Measurements from ENCODE around the gene KCNC3.
"Not testable (repeated sequence)": the region's sequence is repeated elsewhere in the genome, so short reads cannot be mapped to it uniquely, and the experiment has no call there.

The KCNC3 gene

GRCh38 chr19:50352242-50352641, 23.1 kb upstream of the KCNC3 start:
- no peaks in the 10 kb centered on the region for H3K9me3 ChIP-seq (ENCODE audit: control insufficient read depth, insufficient read depth, low read length)
- no CpG with 5 or more reads among the region's 4 CpGs for WGBS (ENCODE audit: insufficient coverage, insufficient read length)
- no peak for DNase-seq (ENCODE audit: low read depth, low spot score)
- H3K4me1 ChIP-seq (ENCODE audit: control insufficient read depth, insufficient read depth, low read length): no peaks in the 10 kb centered on the region
- no peaks in the 10 kb centered on the region for H3K27me3 ChIP-seq (ENCODE audit: control insufficient read depth, insufficient read depth, low read length)
- H3K4me3 ChIP-seq (ENCODE audit: low read length): no peak overlapping the region
- no peak overlapping the region for H3K27ac ChIP-seq (ENCODE audit: low read length)
- no peaks in the 10 kb centered on the region for H3K36me3 ChIP-seq (ENCODE audit: control insufficient read depth, insufficient read depth, low read length)

DNA sequence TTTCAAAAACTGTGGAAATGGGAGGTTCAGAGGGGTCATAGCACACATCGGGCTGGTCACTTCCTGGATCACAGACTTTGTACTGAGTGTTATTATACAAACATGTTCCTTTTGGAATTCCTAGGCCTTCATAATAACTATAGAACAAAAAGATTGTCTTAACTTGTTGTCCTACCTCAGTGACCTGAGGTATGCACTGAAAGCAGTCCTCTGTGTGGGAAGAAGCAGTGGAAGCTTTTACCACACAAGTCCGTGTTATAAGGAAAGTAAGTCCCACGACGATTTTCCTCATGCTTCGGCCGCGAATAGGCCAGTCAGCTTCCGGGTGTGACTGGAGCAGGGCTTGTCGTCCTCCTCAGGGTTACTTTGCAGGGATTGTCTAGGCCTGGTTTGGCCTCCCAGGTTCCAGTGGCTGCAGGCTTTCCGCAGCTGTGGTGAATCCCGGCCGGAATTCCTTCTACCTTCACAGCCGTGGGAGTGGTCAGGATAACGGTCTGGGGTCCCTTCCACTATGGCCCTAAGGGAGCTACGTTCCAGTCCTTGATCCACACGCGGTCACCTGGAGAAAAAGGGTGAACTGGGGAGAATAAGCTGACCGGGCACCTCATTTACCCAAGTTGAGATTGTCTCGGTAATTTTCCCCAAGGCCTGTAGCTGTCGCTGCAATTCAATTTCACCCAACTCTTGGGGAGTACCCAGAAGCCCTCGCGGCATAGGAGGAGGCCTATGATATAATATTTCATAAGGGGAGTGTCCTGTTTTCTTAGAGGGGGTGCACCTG, 20.3 kb upstream of the KCNC3 start:
- DNase-seq (ENCODE audit: low read depth, low spot score): no peak
- no peak overlapping the region for H3K4me3 ChIP-seq (ENCODE audit: low read length)
- H3K36me3 ChIP-seq (ENCODE audit: control insufficient read depth, insufficient read depth, low read length): no peaks in the 10 kb centered on the region
- no peak overlapping the region for H3K27ac ChIP-seq (ENCODE audit: low read length)
- H3K27me3 ChIP-seq (ENCODE audit: control insufficient read depth, insufficient read depth, low read length): no peaks in the 10 kb centered on the region
- no CpG with 5 or more reads among the region's 22 CpGs for WGBS (ENCODE audit: insufficient coverage, insufficient read length)
- peaks cover under 1% of the 10 kb centered on the region; the same call in 1 of the 2 replicates for H3K9me3 ChIP-seq (ENCODE audit: control insufficient read depth, insufficient read depth, low read length)
- H3K4me1 ChIP-seq (ENCODE audit: control insufficient read depth, insufficient read depth, low read length): no peaks in the 10 kb centered on the region

DNA sequence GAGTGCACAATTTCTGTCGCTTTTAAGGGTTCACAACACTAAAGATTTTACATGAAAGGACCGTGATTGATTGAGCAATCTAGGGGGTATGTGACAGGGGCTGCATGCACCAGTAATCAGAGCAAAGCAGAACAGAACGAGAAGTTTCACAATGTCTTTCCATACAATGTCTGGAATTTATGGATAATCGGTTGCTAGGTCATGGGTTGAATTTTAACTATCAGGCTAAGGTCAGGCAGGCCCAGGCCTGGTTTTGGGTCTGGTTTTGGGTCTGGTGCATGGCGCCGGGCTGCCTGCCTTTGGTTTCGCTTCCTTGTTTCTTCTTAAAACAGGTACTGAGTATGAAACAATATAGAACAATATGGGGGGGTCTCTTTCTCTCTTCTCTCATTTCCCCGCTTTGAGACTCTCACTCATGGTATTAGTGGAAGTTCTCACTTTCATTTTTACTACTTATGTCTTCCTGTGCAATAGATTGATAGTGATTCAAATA, 18.0 kb upstream of the KCNC3 start:
- not testable (repeated sequence) for H3K36me3 ChIP-seq (ENCODE audit: control insufficient read depth, insufficient read depth, low read length); H3K4me3 ChIP-seq (ENCODE audit: low read length); DNase-seq (ENCODE audit: low read depth, low spot score); H3K27me3 ChIP-seq (ENCODE audit: control insufficient read depth, insufficient read depth, low read length); H3K9me3 ChIP-seq (ENCODE audit: control insufficient read depth, insufficient read depth, low read length); H3K27ac ChIP-seq (ENCODE audit: low read length); H3K4me1 ChIP-seq (ENCODE audit: control insufficient read depth, insufficient read depth, low read length)
- WGBS (ENCODE audit: insufficient coverage, insufficient read length): no CpG with 5 or more reads among the region's 8 CpGs

DNA sequence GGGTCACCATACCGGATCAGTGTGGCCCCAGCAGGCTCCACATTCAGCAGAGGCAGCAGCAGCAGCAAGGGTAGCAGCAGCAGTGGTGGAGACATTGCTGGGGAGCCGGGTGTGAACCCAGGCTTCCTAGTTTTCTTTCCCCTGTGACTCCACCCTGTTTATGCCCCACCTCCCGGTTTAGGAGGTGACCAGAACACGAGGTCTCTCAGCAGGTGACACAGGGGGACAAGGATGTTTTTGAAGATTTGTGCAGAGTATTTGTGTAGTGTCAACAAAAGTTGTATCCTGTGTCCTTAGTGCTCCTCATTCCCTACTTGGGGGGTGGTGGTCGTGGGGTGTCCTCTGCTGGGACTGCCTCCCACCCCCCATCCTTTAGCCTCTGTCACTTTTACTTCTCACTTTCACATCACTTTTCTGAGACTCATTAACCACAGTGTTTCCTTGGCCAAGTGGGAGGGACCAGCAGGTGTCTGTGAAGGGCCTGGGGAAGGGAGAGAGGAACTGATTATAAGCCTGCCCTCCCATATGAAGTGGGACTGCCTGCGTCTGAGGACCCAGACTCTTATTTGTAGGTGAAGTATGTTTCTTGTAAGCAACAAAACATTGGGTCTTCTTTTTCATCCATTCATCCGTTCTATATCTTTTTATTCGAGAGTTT, 15.6 kb upstream of the KCNC3 start:
- H3K36me3 ChIP-seq (ENCODE audit: control insufficient read depth, insufficient read depth, low read length): no peaks in the 10 kb centered on the region
- DNase-seq (ENCODE audit: low read depth, low spot score): no peak
- no peaks in the 10 kb centered on the region for H3K27me3 ChIP-seq (ENCODE audit: control insufficient read depth, insufficient read depth, low read length)
- peaks cover 4% of the 10 kb centered on the region for H3K9me3 ChIP-seq (ENCODE audit: control insufficient read depth, insufficient read depth, low read length)
- no peak overlapping the region for H3K4me3 ChIP-seq (ENCODE audit: low read length)
- no peak overlapping the region for H3K27ac ChIP-seq (ENCODE audit: low read length)
- no peaks in the 10 kb centered on the region for H3K4me1 ChIP-seq (ENCODE audit: control insufficient read depth, insufficient read depth, low read length)
- WGBS (ENCODE audit: insufficient coverage, insufficient read length): no CpG with 5 or more reads among the region's 8 CpGs

DNA sequence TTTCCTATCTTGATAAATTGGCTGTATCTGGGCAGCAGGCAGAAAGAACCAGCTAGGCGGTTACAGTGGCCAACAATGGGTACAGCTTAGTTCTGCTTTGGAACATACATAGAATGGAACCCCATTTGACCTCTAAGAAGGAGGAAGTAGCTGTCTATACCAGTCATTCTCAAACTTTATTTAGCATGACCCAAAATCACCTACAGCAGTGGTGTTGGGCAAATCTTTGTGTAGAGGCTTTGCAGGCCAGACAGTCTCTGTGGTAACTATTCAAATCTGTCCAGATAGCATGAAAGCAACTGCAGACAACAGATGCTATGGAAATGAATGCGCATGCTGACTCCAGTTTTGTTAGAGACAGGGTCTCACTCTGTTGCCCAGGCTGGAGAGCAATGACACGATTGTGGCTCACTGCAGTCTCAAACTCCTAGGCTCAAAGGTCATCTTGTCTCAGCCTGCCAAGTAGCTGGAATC, 12.0 kb upstream of the KCNC3 start:
- Histone ChIP-seq H3K9me3 (ENCODE audit: control insufficient read depth, insufficient read depth, low read length) (peaks cover 4% of the 10 kb centered on the region), H3K27ac (ENCODE audit: low read length) (no peak overlapping the region), H3K36me3 (ENCODE audit: control insufficient read depth, insufficient read depth, low read length) (no peaks in the 10 kb centered on the region), H3K4me1 (ENCODE audit: control insufficient read depth, insufficient read depth, low read length) (no peaks in the 10 kb centered on the region), H3K4me3 (ENCODE audit: low read length) (no peak overlapping the region), H3K27me3 (ENCODE audit: control insufficient read depth, insufficient read depth, low read length) (no peaks in the 10 kb centered on the region)
- WGBS (ENCODE audit: insufficient coverage, insufficient read length): no CpG with 5 or more reads among the region's 3 CpGs
- DNase-seq (ENCODE audit: low read depth, low spot score): no peak

DNA sequence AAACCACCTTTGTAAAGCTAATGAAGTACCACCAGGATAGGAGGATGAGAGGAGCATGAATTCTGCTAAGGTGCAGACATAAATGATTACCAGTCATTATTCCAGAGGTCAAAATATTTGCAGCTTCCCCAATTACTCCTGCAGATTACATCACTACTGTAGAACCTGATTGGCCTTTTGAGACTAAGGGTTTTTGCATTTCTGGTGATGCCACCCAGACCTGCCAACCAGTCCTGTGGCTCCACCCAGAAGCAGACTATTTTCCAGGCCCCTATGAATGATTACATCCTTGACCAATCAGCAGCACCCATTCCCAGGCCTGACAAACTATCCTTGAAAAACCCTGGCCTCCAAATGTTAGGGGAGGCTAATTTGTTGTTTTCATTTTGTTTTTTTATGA, 11.2 kb upstream of the KCNC3 start:
- no peaks in the 10 kb centered on the region for H3K36me3 ChIP-seq (ENCODE audit: control insufficient read depth, insufficient read depth, low read length)
- H3K4me3 ChIP-seq (ENCODE audit: low read length): no peak overlapping the region
- no peak overlapping the region for H3K27ac ChIP-seq (ENCODE audit: low read length)

GRCh38 chr19:50337031-50337430, 7.9 kb upstream of the KCNC3 start:
- H3K9me3 ChIP-seq (ENCODE audit: control insufficient read depth, insufficient read depth, low read length); H3K36me3 ChIP-seq (ENCODE audit: control insufficient read depth, insufficient read depth, low read length); H3K27ac ChIP-seq (ENCODE audit: low read length); H3K4me1 ChIP-seq (ENCODE audit: control insufficient read depth, insufficient read depth, low read length); DNase-seq (ENCODE audit: low read depth, low spot score); H3K27me3 ChIP-seq (ENCODE audit: control insufficient read depth, insufficient read depth, low read length); H3K4me3 ChIP-seq (ENCODE audit: low read length): not testable (repeated sequence)
- no CpG with 5 or more reads among the region's 6 CpGs for WGBS (ENCODE audit: insufficient coverage, insufficient read length)

More for the DNA sequence above, 11.2 kb upstream of the KCNC3 start:
- no peaks in the 10 kb centered on the region for H3K27me3 ChIP-seq (ENCODE audit: control insufficient read depth, insufficient read depth, low read length)
- DNase-seq (ENCODE audit: low read depth, low spot score): no peak
- no peaks in the 10 kb centered on the region for H3K4me1 ChIP-seq (ENCODE audit: control insufficient read depth, insufficient read depth, low read length)
- peaks cover 4% of the 10 kb centered on the region for H3K9me3 ChIP-seq (ENCODE audit: control insufficient read depth, insufficient read depth, low read length)

DNA sequence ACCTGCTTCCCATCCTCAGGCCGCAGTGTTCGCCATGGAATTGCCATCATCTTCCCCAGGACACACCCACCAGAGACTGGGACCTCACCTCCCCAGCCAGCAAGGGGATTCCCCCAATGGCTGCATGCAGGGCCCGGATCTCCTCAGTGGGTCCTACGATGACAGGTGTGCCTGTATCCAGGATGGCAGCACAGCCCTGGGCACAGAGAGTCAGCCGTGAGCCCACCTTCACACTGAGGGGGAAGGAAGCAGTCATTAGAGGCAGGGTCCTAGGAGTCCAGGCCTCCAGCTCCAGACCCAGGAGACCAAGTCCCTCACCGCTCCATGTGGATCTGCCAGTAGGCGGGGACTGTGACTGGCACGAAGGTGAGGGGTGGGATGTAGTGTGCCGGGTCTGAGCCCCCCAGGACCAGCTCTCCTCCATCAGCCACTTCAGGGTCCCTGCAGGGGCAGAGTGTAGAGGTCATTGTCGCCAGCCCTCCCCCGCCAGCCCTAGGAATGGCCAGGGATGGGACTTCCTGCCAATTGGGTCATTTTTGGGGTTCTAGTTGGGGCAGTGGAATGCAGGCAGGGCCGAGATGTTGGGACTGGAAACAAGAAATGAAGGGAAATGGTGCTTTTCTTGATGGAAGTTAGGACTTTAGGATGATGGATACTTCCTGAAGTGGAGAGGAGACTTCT, 5.7 kb upstream of the KCNC3 start:
- no peak for DNase-seq (ENCODE audit: low read depth, low spot score)
- Histone ChIP-seq H3K36me3 (ENCODE audit: control insufficient read depth, insufficient read depth, low read length) (no peaks in the 10 kb centered on the region), H3K4me1 (ENCODE audit: control insufficient read depth, insufficient read depth, low read length) (no peaks in the 10 kb centered on the region; the same call in 1 of the 2 replicates), H3K27me3 (ENCODE audit: control insufficient read depth, insufficient read depth, low read length) (no peaks in the 10 kb centered on the region), H3K9me3 (ENCODE audit: control insufficient read depth, insufficient read depth, low read length) (no peaks in the 10 kb centered on the region), H3K27ac (ENCODE audit: low read length) (no peak overlapping the region), H3K4me3 (ENCODE audit: low read length) (no peak overlapping the region)
- no CpG with 5 or more reads among the region's 12 CpGs for WGBS (ENCODE audit: insufficient coverage, insufficient read length)

- H3K27ac ChIP-seq (ENCODE audit: low read length): no peak overlapping the region
- H3K4me1 ChIP-seq (ENCODE audit: control insufficient read depth, insufficient read depth, low read length): no peaks in the 10 kb centered on the region; the same call in 1 of the 2 replicates
- no peaks in the 10 kb centered on the region for H3K36me3 ChIP-seq (ENCODE audit: control insufficient read depth, insufficient read depth, low read length)
- WGBS (ENCODE audit: insufficient coverage, insufficient read length): no CpG with 5 or more reads among the region's 54 CpGs
- H3K27me3 ChIP-seq (ENCODE audit: control insufficient read depth, insufficient read depth, low read length): no peaks in the 10 kb centered on the region
- no peak for DNase-seq (ENCODE audit: low read depth, low spot score)
- no peaks in the 10 kb centered on the region for H3K9me3 ChIP-seq (ENCODE audit: control insufficient read depth, insufficient read depth, low read length)
- H3K4me3 ChIP-seq (ENCODE audit: low read length): peak overlapping the region; percentile 67; the same call in 1 of the 2 replicates
Measured at GRCh38 chr19:50333737-50334617, 4.8 kb upstream of the KCNC3 start.
